Endothelial cell of umbilical vein (primary cell): ENCODE results near the gene CXXC5. TPM values are rescaled to one million over a fixed set of nuclear protein-coding genes. Genes with fewer than 3 reads are reported as not detected.
A peak's percentile ranks its signal among the peaks of the same experiment; 100 is the strongest.

Source experiments
- BruUV-seq: library from RNA; stranded (reverse); fragments of 400-500 nt; replicated peaks from 2 replicates; lab custom pipeline; 2021; lab: Mats Ljungman, UMichigan
- CTCF ChIA-PET: fragments of 300-600, 350-600 bp; sonication (Branson Sonifier 250); formaldehyde crosslinking; loops from one replicate; lab custom pipeline; 2021; ENCODE audit warnings: antibody characterized with exemption, inconsistent platforms; lab: Charles Lee
- POLR2A ChIA-PET: fragments of 300-600, 350-600 bp; sonication (Branson Sonifier 250); formaldehyde crosslinking; loops from one replicate; lab custom pipeline; 2021; ENCODE audit warnings: antibody characterized with exemption, inconsistent platforms; lab: Charles Lee
- DNase-seq: peaks from one replicate; pipeline ENCODE4 v3.0.0-alpha.2; 2011; ENCODE audit warnings: low read depth, low spot score
- FAIRE-seq: peaks from 2 replicates; lab custom pipeline; 2011; peaks lifted over from hg19 to GRCh38; lab: Jason Lieb, UNC
- H2AFZ ChIP-seq: 2 replicates; pipeline ENCODE4 v1.6.0; 2012; ENCODE audit warnings: low read depth, low read length, control low read depth, inconsistent platforms
- H3K27ac ChIP-seq: 2 replicates; pipeline ENCODE4 v1.5.1; 2011; ENCODE audit warnings: low read depth, mild to moderate bottlenecking, control low read depth, low read length, moderate library complexity; ENCODE audit not compliant: insufficient read depth
- H3K27me3 ChIP-seq, 2 experiments: 2 replicates each; pipeline versions ENCODE4 v1.6.0 to v1.6.1; 2011; ENCODE audit warnings: low read length in 2 of 2, mixed read lengths in 1 of 2; ENCODE audit not compliant: control insufficient read depth in 2 of 2, insufficient read depth in 2 of 2
- H3K36me3 ChIP-seq, 2 experiments: 2 replicates in 1 of 2; 3 replicates in 1 of 2; pipeline ENCODE4 v1.5.1; 2011; ENCODE audit warnings: low read length in 2 of 2, mild to moderate bottlenecking in 1 of 2, moderate library complexity in 1 of 2; ENCODE audit not compliant: control insufficient read depth in 2 of 2, insufficient read depth in 2 of 2; ENCODE audit errors: extremely low read depth in 1 of 2
- H3K4me1 ChIP-seq: 3 replicates; pipeline ENCODE4 v1.5.1; 2011; ENCODE audit warnings: mild to moderate bottlenecking, low read length; ENCODE audit not compliant: control insufficient read depth, insufficient read depth; ENCODE audit errors: extremely low read depth
- H3K4me2 ChIP-seq: 2 replicates; pipeline ENCODE4 v1.6.1; 2011; ENCODE audit warnings: low read length, control low read depth, mixed read lengths; ENCODE audit not compliant: insufficient read depth
- H3K4me3 ChIP-seq, 3 experiments: fragments of 200-600 bp in 1 of 3; sonication (generic), shearing (Covaris generic) in 1 of 3; replicated peaks in 1 of 3; 2 replicates each; pipeline ENCODE4 v1.5.1; 2011 to 2016; ENCODE audit warnings: control low read depth in 3 of 3, low read length in 3 of 3, mild to moderate bottlenecking in 2 of 3, inconsistent platforms in 1 of 3, low read depth in 1 of 3, moderate library complexity in 1 of 3; ENCODE audit not compliant: insufficient read depth in 1 of 3
- H3K79me2 ChIP-seq: 2 replicates; pipeline ENCODE4 v1.6.0; 2012; ENCODE audit warnings: low read length, inconsistent platforms; ENCODE audit not compliant: control insufficient read depth, insufficient read depth
- H3K9ac ChIP-seq: replicated peaks from 2 replicates; pipeline ENCODE3; 2011; ENCODE audit warnings: low read length, control low read depth; ENCODE audit not compliant: insufficient read depth; ENCODE audit errors: extremely low read depth
- H3K9me1 ChIP-seq: replicated peaks from 3 replicates; pipeline ENCODE4 v1.6.0; 2011; ENCODE audit warnings: mild to moderate bottlenecking, low read length; ENCODE audit not compliant: control insufficient read depth, insufficient read depth; ENCODE audit errors: extremely low read depth
- H3K9me3 ChIP-seq: replicated peaks from 2 replicates; pipeline ENCODE4 v1.5.1; 2012; ENCODE audit warnings: low read length, inconsistent platforms; ENCODE audit not compliant: control insufficient read depth, insufficient read depth
- H4K20me1 ChIP-seq: replicated peaks from 2 replicates; pipeline ENCODE3; 2011; ENCODE audit warnings: mild to moderate bottlenecking, low read length; ENCODE audit not compliant: control insufficient read depth, insufficient read depth; ENCODE audit errors: extremely low read depth
- CTCF ChIP-seq, 2 donors: IDR thresholded peaks; 1 replicate in 1 of 2; 2 replicates in 1 of 2; pipeline ENCODE4 v1.5.1; 2011; ENCODE audit warnings: low read length in 2 of 2, mild to moderate bottlenecking in 2 of 2, moderate library complexity in 2 of 2, control low read depth in 1 of 2, inconsistent platforms in 1 of 2, low read depth in 1 of 2; ENCODE audit not compliant: insufficient read depth in 1 of 2; ENCODE audit errors: extremely low read depth in 1 of 2
- EZH2 ChIP-seq: IDR thresholded peaks from 2 replicates; pipeline ENCODE4 v1.6.1; 2012; ENCODE audit warnings: borderline replicate concordance, low read depth, mild to moderate bottlenecking, moderate library complexity, low read length, inconsistent platforms; ENCODE audit not compliant: severe bottlenecking
- FOS ChIP-seq: IDR thresholded peaks from 2 replicates; pipeline ENCODE4 v1.6.1; 2011; ENCODE audit warnings: mild to moderate bottlenecking, low read length, moderate library complexity, borderline replicate concordance; ENCODE audit not compliant: insufficient read depth
- GATA2 ChIP-seq: IDR thresholded peaks from 2 replicates; pipeline ENCODE4 v1.7.0; 2011; ENCODE audit warnings: low read depth, mild to moderate bottlenecking, moderate library complexity, mixed read lengths, low read length; ENCODE audit not compliant: insufficient read length, insufficient read depth
- MYC ChIP-seq: IDR thresholded peaks from one replicate; pipeline ENCODE4 v1.6.1; 2011; ENCODE audit warnings: mild to moderate bottlenecking, low read depth, low read length
- POLR2A ChIP-seq: IDR thresholded peaks from 2 replicates; pipeline ENCODE4 v1.6.1; 2012; ENCODE audit warnings: low read depth, mild to moderate bottlenecking, control low read depth, low read length
- dilution Hi-C: fragments of 300-500 bp; cut with MboI; formaldehyde crosslinking; loops from one replicate; pipeline ENCODE4 v1.15.0; 2019; ENCODE audit warnings: low sequenced_read_pairs; ENCODE audit not compliant: extremely low pct_ligation_motif_present
- intact Hi-C: fragments of 100-400 bp; cut with micrococcal nuclease; formaldehyde crosslinking; loops from one replicate; pipeline ENCODE4 v1.10.0; 2022
- polyA plus RNA-seq, 4 experiments: library from polyadenylated mRNA; depleted of rRNA in 3 of 4; stranded (reverse) in 3 of 4; unstranded in 1 of 4; fragments of >200 nt; gene quantifications; 2 replicates each; pipeline versions ENCODE4 v1.2.1 to v1.2.3, GENCODE V29; 2011 to 2012; ENCODE audit warnings: missing spikeins in 1 of 4
- total RNA-seq: library from RNA; stranded (reverse); gene quantifications from 2 replicates; pipeline ENCODE4 v1.2.3, GENCODE V29; 2021

CXXC5 gene
- total and polyA plus RNA-seq, 2 donors (not counting 3 experiments of a cell fraction or from before 2014, with no cell fraction given): 2.7 to 5.5 TPM

GRCh38 chr5:139649082-139649991 lies 1.2 kb downstream of the CXXC5 start:
- Histone ChIP-seq H3K9me1 (no peaks in the 10 kb centered on the region), H3K27me3 (peaks cover 9 to 24% of the 10 kb centered on the region in 2 experiments), H2AFZ (peak overlapping the region; percentile 40), H3K27ac (no peak overlapping the region), H3K9ac (no peak overlapping the region), H3K4me2 (peak overlapping the region; percentile 59), H3K36me3 (no peaks in the 10 kb centered on the region), H4K20me1 (no peaks in the 10 kb centered on the region), H3K79me2 (no peaks in the 10 kb centered on the region), H3K4me1 (peaks cover 27% of the 10 kb centered on the region), H3K4me3 (peak overlapping the region; percentile 33 to 70 (median 49)), H3K9me3 (no peaks in the 10 kb centered on the region)
- intact Hi-C loops (loop anchor here (1.0 kb wide), 1 partner anchor 19 kb away; no protein-coding TSS in a partner anchor), dilution Hi-C loops (loop anchor here (10.0 kb wide), 1 partner anchor 115 kb away; no protein-coding TSS in a partner anchor)
- ChIA-PET POLR2A (no interaction called here), CTCF (interaction anchor here (1.4 to 8.6 kb wide), 6 partner anchors 9 to 118 kb away, joined by 6 to 161 read pairs (median 32); no protein-coding TSS in a partner anchor)
- TF ChIP-seq POLR2A: no peak
- TF ChIP-seq FOS: no peak
- no peak for TF ChIP-seq GATA2
- TF ChIP-seq MYC: no peak
- TF ChIP-seq EZH2: peak; percentile 95
- TF ChIP-seq CTCF (IDR thresholded peaks at IDR 0.05; ENCODE audit: extremely low read depth in 1 of 2, insufficient read depth in 1 of 2, low read depth in 1 of 2, low read length in 2 of 2): no peak
- DNase-seq (no peak), FAIRE-seq (peak; percentile 12)
- BruUV-seq: no TSS peak
